Neural cell (in vitro differentiated cells): Measurements from ENCODE around the gene APOM. TPM values are rescaled to one million over a fixed set of nuclear protein-coding genes. Genes with fewer than 3 reads are reported as not detected.

Experiments
- H2AFZ ChIP-seq: fragments of 200-600, 300-800 bp; sonication (generic), shearing (Covaris generic); 2 replicates; pipeline ENCODE4 v1.6.0; 2014; ENCODE audit warnings: low read depth, mild to moderate bottlenecking, antibody characterized with exemption, low read length, moderate library complexity
- H3F3A ChIP-seq: fragments of 200-600 bp; shearing (Covaris generic); 2 replicates; pipeline ENCODE4 v1.6.1; 2016; ENCODE audit warnings: mild to moderate bottlenecking, moderate library complexity, mixed read lengths, antibody characterized with exemption, low read length; ENCODE audit not compliant: insufficient read depth, poor library complexity, severe bottlenecking
- H3K27ac ChIP-seq: fragments of 200-600, 300-800 bp; sonication (generic), shearing (Covaris generic); 2 replicates; pipeline ENCODE4 v1.5.1; 2014; ENCODE audit warnings: mild to moderate bottlenecking, low read length, moderate library complexity
- H3K27me3 ChIP-seq: fragments of 300-800, 200-600 bp; sonication (generic), shearing (Covaris generic); 2 replicates; pipeline ENCODE4 v1.6.0; 2014; ENCODE audit warnings: mild to moderate bottlenecking, low read depth, low read length, moderate library complexity; ENCODE audit not compliant: insufficient read depth
- H3K36me3 ChIP-seq: fragments of 300-800, 200-600 bp; sonication (generic), shearing (Covaris generic); 2 replicates; pipeline ENCODE4 v1.5.1; 2014; ENCODE audit warnings: mild to moderate bottlenecking, antibody characterized with exemption, low read length, moderate library complexity; ENCODE audit not compliant: insufficient read depth
- H3K4me2 ChIP-seq: fragments of 300-800, 200-600 bp; sonication (generic), shearing (Covaris generic); 2 replicates; pipeline ENCODE4 v1.6.0; 2014; ENCODE audit warnings: mild to moderate bottlenecking, low read length
- H3K4me3 ChIP-seq: fragments of 300-800, 200-600 bp; sonication (generic), shearing (Covaris generic); 2 replicates; pipeline ENCODE4 v1.5.1; 2014; ENCODE audit warnings: mild to moderate bottlenecking, low read length, moderate library complexity
- H3K79me2 ChIP-seq: fragments of 200-600 bp; shearing (Covaris generic); replicated peaks from 2 replicates; pipeline ENCODE4 v1.6.0; 2014; ENCODE audit warnings: mild to moderate bottlenecking, low read length, moderate library complexity; ENCODE audit not compliant: insufficient read depth
- H3K9ac ChIP-seq: fragments of 300-800, 200-600 bp; sonication (generic), shearing (Covaris generic); 2 replicates; pipeline ENCODE4 v1.6.1; 2016; ENCODE audit warnings: mild to moderate bottlenecking, low read length, mixed read lengths
- H3K9me2 ChIP-seq: fragments of 200-600 bp; shearing (Covaris generic); 2 replicates; pipeline ENCODE4 v1.6.1; 2016; ENCODE audit warnings: mild to moderate bottlenecking, low read length, mixed read lengths; ENCODE audit not compliant: insufficient read depth
- H3K9me3 ChIP-seq: fragments of 200-600, 300-800 bp; sonication (generic), shearing (Covaris generic); 2 replicates; pipeline ENCODE4 v1.6.1; 2016; ENCODE audit warnings: mild to moderate bottlenecking, mixed run types, low read length, moderate library complexity, mixed read lengths
- H4K20me1 ChIP-seq: fragments of 200-600 bp; shearing (Covaris generic); 2 replicates; pipeline ENCODE4 v1.6.1; 2016; ENCODE audit warnings: mild to moderate bottlenecking, mixed run types; ENCODE audit not compliant: insufficient read depth
- CTCF ChIP-seq: fragments of 450-650 bp; IDR thresholded peaks from 2 replicates; pipeline ENCODE4 v1.5.1; 2014; ENCODE audit warnings: antibody characterized with exemption, mild to moderate bottlenecking, moderate library complexity; ENCODE audit not compliant: poor library complexity, severe bottlenecking
- EZH2 ChIP-seq: fragments of 200-600, 300-800 bp; shearing (Covaris generic), sonication (generic); IDR thresholded peaks from 2 replicates; pipeline ENCODE4 v1.6.1; 2014; ENCODE audit warnings: antibody characterized with exemption, low read length, borderline replicate concordance, mild to moderate bottlenecking; ENCODE audit not compliant: insufficient read depth, poor library complexity, severe bottlenecking
- POLR2AphosphoS5 ChIP-seq: IDR thresholded peaks from 2 replicates; pipeline ENCODE4 v1.6.1; 2012
- SMC3 ChIP-seq: fragments of 450-650 bp; conservative IDR thresholded peaks from 2 replicates; pipeline ENCODE4 v1.6.1; 2014; ENCODE audit warnings: antibody characterized with exemption, mild to moderate bottlenecking, moderate library complexity; ENCODE audit not compliant: poor library complexity
- TAF1 ChIP-seq: IDR thresholded peaks from 2 replicates; pipeline ENCODE4 v1.6.1; 2012; ENCODE audit warnings: low read depth
- polyA plus RNA-seq: library from polyadenylated mRNA; depleted of rRNA; stranded (reverse); fragments of >200 nt; gene quantifications from 2 replicates; pipeline ENCODE4 v1.2.3, GENCODE V29; 2014
- TF ChIP-seq, protein P1 (sequence below): IDR thresholded peaks from 2 replicates; pipeline ENCODE4 v1.6.1; 2012; ENCODE audit warnings: borderline replicate concordance

APOM gene
- polyA plus RNA-seq, 1 donor from 2014 or later: 4.4 TPM

GRCh38 chr6:31642798-31643570 lies 12.7 kb upstream of the APOM start:
- H3K4me3 ChIP-seq: no peak overlapping the region
- H2AFZ ChIP-seq: no peak overlapping the region
- no peaks in the 10 kb centered on the region for H3K79me2 ChIP-seq
- no peaks in the 10 kb centered on the region for H3K27me3 ChIP-seq
- H3K36me3 ChIP-seq: no peaks in the 10 kb centered on the region
- no peaks in the 10 kb centered on the region for H3F3A ChIP-seq
- no peak overlapping the region for H3K9ac ChIP-seq
- no peaks in the 10 kb centered on the region for H4K20me1 ChIP-seq
- H3K9me3 ChIP-seq: no peaks in the 10 kb centered on the region
- no peak overlapping the region for H3K4me2 ChIP-seq
- H3K27ac ChIP-seq: no peak overlapping the region
- TF ChIP-seq CTCF (no peak), TAF1 (no peak)
- no peaks in the 10 kb centered on the region for H3K9me2 ChIP-seq

DNA sequence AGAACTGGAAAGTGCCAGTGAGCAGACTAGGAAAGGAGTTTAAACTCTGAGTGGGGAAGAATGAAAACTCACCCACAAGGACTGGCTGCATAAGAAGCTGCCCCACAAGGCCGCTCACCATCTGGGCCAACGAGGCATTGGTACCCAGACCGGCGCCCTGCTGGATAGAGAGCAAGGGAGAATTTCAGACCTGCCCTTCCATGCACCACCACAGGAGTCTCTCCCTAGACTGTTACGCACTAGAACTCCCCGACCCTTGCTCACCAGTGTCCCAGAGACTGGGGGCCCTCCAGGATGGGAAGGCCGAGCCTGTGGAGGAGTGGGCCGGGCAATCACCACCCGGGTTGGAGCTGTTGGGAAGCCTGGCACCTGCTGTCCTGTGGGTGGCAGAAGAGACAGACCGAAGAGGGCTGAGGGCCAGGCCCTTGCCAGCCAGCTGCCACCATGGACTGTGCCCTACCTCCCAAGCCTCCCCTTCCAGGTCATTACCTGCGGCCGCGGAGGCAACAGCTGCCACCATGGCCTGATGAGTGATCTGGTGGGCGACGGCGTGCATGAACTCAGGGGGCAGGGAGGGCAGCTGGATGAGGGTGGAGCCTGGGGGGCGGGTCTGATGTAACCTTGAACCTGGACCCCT lies 11.8 kb upstream of the APOM start:
- no peaks in the 10 kb centered on the region for H3K27me3 ChIP-seq
- H3F3A ChIP-seq: no peaks in the 10 kb centered on the region
- no peak overlapping the region for H3K4me3 ChIP-seq
- H3K36me3 ChIP-seq: no peaks in the 10 kb centered on the region
- H3K9me2 ChIP-seq: no peaks in the 10 kb centered on the region
- no peaks in the 10 kb centered on the region for H4K20me1 ChIP-seq
- no peak overlapping the region for H3K4me2 ChIP-seq
- H3K27ac ChIP-seq: no peak overlapping the region
- H3K9me3 ChIP-seq: no peaks in the 10 kb centered on the region
- no peak overlapping the region for H2AFZ ChIP-seq
- no peak overlapping the region for H3K9ac ChIP-seq
- peaks cover 3% of the 10 kb centered on the region for H3K79me2 ChIP-seq
- TF ChIP-seq, protein P1, sequence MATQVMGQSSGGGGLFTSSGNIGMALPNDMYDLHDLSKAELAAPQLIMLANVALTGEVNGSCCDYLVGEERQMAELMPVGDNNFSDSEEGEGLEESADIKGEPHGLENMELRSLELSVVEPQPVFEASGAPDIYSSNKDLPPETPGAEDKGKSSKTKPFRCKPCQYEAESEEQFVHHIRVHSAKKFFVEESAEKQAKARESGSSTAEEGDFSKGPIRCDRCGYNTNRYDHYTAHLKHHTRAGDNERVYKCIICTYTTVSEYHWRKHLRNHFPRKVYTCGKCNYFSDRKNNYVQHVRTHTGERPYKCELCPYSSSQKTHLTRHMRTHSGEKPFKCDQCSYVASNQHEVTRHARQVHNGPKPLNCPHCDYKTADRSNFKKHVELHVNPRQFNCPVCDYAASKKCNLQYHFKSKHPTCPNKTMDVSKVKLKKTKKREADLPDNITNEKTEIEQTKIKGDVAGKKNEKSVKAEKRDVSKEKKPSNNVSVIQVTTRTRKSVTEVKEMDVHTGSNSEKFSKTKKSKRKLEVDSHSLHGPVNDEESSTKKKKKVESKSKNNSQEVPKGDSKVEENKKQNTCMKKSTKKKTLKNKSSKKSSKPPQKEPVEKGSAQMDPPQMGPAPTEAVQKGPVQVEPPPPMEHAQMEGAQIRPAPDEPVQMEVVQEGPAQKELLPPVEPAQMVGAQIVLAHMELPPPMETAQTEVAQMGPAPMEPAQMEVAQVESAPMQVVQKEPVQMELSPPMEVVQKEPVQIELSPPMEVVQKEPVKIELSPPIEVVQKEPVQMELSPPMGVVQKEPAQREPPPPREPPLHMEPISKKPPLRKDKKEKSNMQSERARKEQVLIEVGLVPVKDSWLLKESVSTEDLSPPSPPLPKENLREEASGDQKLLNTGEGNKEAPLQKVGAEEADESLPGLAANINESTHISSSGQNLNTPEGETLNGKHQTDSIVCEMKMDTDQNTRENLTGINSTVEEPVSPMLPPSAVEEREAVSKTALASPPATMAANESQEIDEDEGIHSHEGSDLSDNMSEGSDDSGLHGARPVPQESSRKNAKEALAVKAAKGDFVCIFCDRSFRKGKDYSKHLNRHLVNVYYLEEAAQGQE: no peak
- no peak for TF ChIP-seq EZH2
- TF ChIP-seq CTCF: no peak
- no peak for TF ChIP-seq SMC3
- no peak for TF ChIP-seq POLR2AphosphoS5
